Erythroblast (primary cell): ENCODE measurements around the gene CTIF.

ENCODE experiments used
- GATA1 ChIP-seq: IDR thresholded peaks from 2 replicates; pipeline ENCODE4 v1.6.1; 2011; ENCODE audit warnings: low read depth, mild to moderate bottlenecking, control low read depth, low read length, moderate library complexity
- POLR2A ChIP-seq: IDR thresholded peaks from 2 replicates; pipeline ENCODE4 v1.6.1; 2011; ENCODE audit warnings: mild to moderate bottlenecking, low read length

DNA sequence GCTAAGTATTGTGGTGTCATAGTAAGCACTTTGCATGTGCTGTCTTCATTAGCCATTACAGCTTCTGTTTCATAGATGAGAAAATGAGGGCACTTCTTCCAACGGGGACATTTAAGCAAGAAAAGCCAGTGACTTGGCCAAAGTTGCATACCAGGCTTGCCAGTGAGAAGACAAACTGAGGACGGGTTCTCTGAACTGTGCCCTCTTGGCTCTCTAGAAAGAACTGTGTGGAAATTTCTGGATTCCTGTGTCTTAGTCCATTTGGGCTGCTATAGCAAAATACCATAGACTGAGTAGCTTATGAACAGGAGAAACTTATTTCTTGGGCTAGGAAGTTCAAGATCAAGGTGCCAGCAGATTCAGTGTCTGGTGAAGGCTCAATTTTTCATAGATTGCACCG is 13.3 kb downstream of the CTIF start:
- TF ChIP-seq POLR2A (no peak), GATA1 (no peak)
